ENCODE data around the gene CSTB.

DNA sequence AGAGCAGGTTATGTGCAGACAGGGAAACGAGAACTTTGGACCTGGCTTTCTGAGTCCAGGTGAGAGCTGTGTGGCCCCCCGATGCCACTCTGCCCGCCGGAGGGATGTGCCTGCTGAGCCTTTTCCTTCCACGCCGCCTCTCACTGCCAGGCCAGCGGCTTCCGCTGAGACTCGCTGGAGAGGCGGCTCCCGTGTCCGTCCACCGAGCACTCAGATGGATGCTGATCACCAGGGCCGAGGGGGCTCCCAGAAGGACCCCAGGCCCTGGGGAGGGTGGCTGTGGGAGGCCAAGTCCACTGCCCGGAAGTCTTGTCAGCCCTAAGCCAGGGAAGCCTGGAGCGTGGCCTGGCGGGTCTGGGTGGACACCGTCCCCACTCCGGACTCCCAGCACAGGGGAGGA lies 16.5 kb downstream of the CSTB start:
- TF ChIP-seq, protein P1, sequence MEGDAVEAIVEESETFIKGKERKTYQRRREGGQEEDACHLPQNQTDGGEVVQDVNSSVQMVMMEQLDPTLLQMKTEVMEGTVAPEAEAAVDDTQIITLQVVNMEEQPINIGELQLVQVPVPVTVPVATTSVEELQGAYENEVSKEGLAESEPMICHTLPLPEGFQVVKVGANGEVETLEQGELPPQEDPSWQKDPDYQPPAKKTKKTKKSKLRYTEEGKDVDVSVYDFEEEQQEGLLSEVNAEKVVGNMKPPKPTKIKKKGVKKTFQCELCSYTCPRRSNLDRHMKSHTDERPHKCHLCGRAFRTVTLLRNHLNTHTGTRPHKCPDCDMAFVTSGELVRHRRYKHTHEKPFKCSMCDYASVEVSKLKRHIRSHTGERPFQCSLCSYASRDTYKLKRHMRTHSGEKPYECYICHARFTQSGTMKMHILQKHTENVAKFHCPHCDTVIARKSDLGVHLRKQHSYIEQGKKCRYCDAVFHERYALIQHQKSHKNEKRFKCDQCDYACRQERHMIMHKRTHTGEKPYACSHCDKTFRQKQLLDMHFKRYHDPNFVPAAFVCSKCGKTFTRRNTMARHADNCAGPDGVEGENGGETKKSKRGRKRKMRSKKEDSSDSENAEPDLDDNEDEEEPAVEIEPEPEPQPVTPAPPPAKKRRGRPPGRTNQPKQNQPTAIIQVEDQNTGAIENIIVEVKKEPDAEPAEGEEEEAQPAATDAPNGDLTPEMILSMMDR (IDR thresholded peaks at IDR 0.05), result no peak
- TF ChIP-seq POLR2A (IDR thresholded peaks at IDR 0.05), result no peak
